OCI-LY7 (cell line): Measurements from ENCODE around the gene FGA. TPM values are rescaled to one million over a fixed set of nuclear protein-coding genes. Genes with fewer than 3 reads are reported as not detected.

Experiments
- BruUV-seq: library from RNA; stranded (reverse); fragments of 400-500 nt; replicated peaks from 2 replicates; lab custom pipeline; 2021; lab: Mats Ljungman, UMichigan
- CTCF ChIA-PET: fragments of 300-600 bp; sonication (Branson Sonifier 250); formaldehyde crosslinking; loops from one replicate; lab custom pipeline; 2022; ENCODE audit warnings: antibody characterized with exemption; ENCODE audit not compliant: unreplicated experiment; lab: Charles Lee
- POLR2A ChIA-PET: fragments of 300-600 bp; sonication (Branson Sonifier 250); formaldehyde crosslinking; loops from one replicate; lab custom pipeline; 2022; ENCODE audit warnings: antibody characterized with exemption; lab: Charles Lee
- DNase-seq: peaks from one replicate; pipeline ENCODE4 v3.0.0-alpha.2; 2015; ENCODE audit warnings: low spot score
- H2AFZ ChIP-seq: fragments of 200-600 bp; sonication (generic), shearing (Covaris generic); 2 replicates; pipeline ENCODE4 v1.6.1; 2014; ENCODE audit warnings: mild to moderate bottlenecking, antibody characterized with exemption, low read length, moderate library complexity
- H3K27ac ChIP-seq: fragments of 200-600 bp; sonication (generic); 2 replicates; pipeline ENCODE4 v1.5.1; 2014; ENCODE audit warnings: mixed run types, low read depth, mild to moderate bottlenecking, moderate library complexity, low read length, inconsistent platforms; ENCODE audit not compliant: poor library complexity, severe bottlenecking
- H3K36me3 ChIP-seq: fragments of 200-600 bp; sonication (generic); 2 replicates; pipeline ENCODE4 v1.6.1; 2014; ENCODE audit warnings: mild to moderate bottlenecking, antibody characterized with exemption, low read length, moderate library complexity, mixed read lengths; ENCODE audit not compliant: insufficient read depth
- H3K4me1 ChIP-seq: fragments of 200-600 bp; sonication (generic); 2 replicates; pipeline ENCODE4 v1.5.1; 2014; ENCODE audit warnings: mild to moderate bottlenecking, low read length; ENCODE audit not compliant: insufficient read depth, poor library complexity, severe bottlenecking
- H3K4me2 ChIP-seq: fragments of 200-600 bp; sonication (generic); 2 replicates; pipeline ENCODE4 v1.6.1; 2014; ENCODE audit warnings: mild to moderate bottlenecking, low read length
- H3K4me3 ChIP-seq: fragments of 200-600 bp; sonication (generic); 2 replicates; pipeline ENCODE4 v1.5.1; 2014; ENCODE audit warnings: mild to moderate bottlenecking, low read depth, low read length; ENCODE audit not compliant: poor library complexity, severe bottlenecking
- H3K79me2 ChIP-seq: fragments of 200-600 bp; sonication (generic); 2 replicates; pipeline ENCODE4 v1.6.1; 2016; ENCODE audit warnings: low read depth, mild to moderate bottlenecking, low read length, moderate library complexity, mixed read lengths; ENCODE audit not compliant: insufficient read depth
- H3K9me2 ChIP-seq: fragments of 200-600 bp; sonication (generic); 2 replicates; pipeline ENCODE4 v1.6.1; 2016; ENCODE audit warnings: mild to moderate bottlenecking, low read length, mixed read lengths; ENCODE audit not compliant: insufficient read depth
- H3K9me3 ChIP-seq: fragments of 200-600 bp; sonication (generic); 2 replicates; pipeline ENCODE4 v1.6.1; 2014; ENCODE audit warnings: mild to moderate bottlenecking, mixed run types, low read length, mixed read lengths
- H4K20me1 ChIP-seq: fragments of 200-600 bp; sonication (generic); 2 replicates; pipeline ENCODE4 v1.6.1; 2014; ENCODE audit warnings: mild to moderate bottlenecking, antibody characterized with exemption, low read length, moderate library complexity, mixed read lengths; ENCODE audit not compliant: insufficient read depth
- EZH2phosphoT487 ChIP-seq: fragments of 200-600 bp; sonication (generic); IDR thresholded peaks from 2 replicates; pipeline ENCODE4 v1.6.1; 2018; ENCODE audit warnings: low read depth, borderline replicate concordance, mild to moderate bottlenecking, mixed run types, antibody characterized with exemption, low read length, moderate library complexity, mixed read lengths
- intact Hi-C: fragments of 100-400 bp; cut with micrococcal nuclease; formaldehyde crosslinking; loops from one replicate; pipeline ENCODE4 v1.10.0; 2022; ENCODE audit not compliant: unreplicated experiment
- total RNA-seq, 2 experiments: library from RNA; depleted of rRNA in 1 of 2; stranded (reverse); fragments of >200 nt in 1 of 2; shearing (Covaris generic) in 1 of 2; gene quantifications; 2 replicates each; pipeline ENCODE4 v1.2.3, GENCODE V29; 2014 to 2022
- TF ChIP-seq, protein P1 (sequence below): fragments of 200-600 bp; sonication (generic); conservative IDR thresholded peaks from 2 replicates; pipeline ENCODE4 v1.5.1; 2014; ENCODE audit warnings: mild to moderate bottlenecking, antibody characterized with exemption, low read length, moderate library complexity, mixed read lengths

The FGA gene
- total RNA-seq, 2 experiments from 2014 or later = not detected

- H3K36me3 ChIP-seq = no peaks in the 10 kb centered on the region
- POLR2A ChIA-PET = interaction anchor here (0.7 to 1.5 kb wide), 4 partner anchors 10 to 26 kb away, joined by 3 to 7 read pairs (median 4); no protein-coding TSS in a partner anchor
Observed at GRCh38 chr4:154588198-154588597, 2.3 kb downstream of the FGA start.

GRCh38 chr4:154586296-154587033 is 4.1 kb downstream of the FGA start:
- Histone ChIP-seq H3K9me2 (no peaks in the 10 kb centered on the region), H3K36me3 (no peaks in the 10 kb centered on the region), H4K20me1 (no peaks in the 10 kb centered on the region), H3K4me3 (no peak overlapping the region), H3K79me2 (no peaks in the 10 kb centered on the region), H3K4me1 (no peaks in the 10 kb centered on the region), H3K9me3 (no peaks in the 10 kb centered on the region), H2AFZ (no peak overlapping the region), H3K27ac (no peak overlapping the region), H3K4me2 (no peak overlapping the region)
- no TSS peak for BruUV-seq
- DNase-seq = no peak
- intact Hi-C loops = no loop called here
- no peak for TF ChIP-seq EZH2phosphoT487
- TF ChIP-seq, protein P1, sequence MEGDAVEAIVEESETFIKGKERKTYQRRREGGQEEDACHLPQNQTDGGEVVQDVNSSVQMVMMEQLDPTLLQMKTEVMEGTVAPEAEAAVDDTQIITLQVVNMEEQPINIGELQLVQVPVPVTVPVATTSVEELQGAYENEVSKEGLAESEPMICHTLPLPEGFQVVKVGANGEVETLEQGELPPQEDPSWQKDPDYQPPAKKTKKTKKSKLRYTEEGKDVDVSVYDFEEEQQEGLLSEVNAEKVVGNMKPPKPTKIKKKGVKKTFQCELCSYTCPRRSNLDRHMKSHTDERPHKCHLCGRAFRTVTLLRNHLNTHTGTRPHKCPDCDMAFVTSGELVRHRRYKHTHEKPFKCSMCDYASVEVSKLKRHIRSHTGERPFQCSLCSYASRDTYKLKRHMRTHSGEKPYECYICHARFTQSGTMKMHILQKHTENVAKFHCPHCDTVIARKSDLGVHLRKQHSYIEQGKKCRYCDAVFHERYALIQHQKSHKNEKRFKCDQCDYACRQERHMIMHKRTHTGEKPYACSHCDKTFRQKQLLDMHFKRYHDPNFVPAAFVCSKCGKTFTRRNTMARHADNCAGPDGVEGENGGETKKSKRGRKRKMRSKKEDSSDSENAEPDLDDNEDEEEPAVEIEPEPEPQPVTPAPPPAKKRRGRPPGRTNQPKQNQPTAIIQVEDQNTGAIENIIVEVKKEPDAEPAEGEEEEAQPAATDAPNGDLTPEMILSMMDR = no peak
- CTCF ChIA-PET = interaction anchor here (0.8 kb wide), 1 partner anchor 33 kb away, joined by 4 read pairs; no protein-coding TSS in a partner anchor
- POLR2A ChIA-PET = interaction anchor here (1.7 kb wide), 1 partner anchor 8 kb away, joined by 3 read pairs; no protein-coding TSS in a partner anchor

More at GRCh38 chr4:154588198-154588597, 2.3 kb downstream of the FGA start:
- no peaks in the 10 kb centered on the region for H3K4me1 ChIP-seq
- BruUV-seq = no TSS peak
- H3K79me2 ChIP-seq = no peaks in the 10 kb centered on the region
- CTCF ChIA-PET = no interaction called here
- H4K20me1 ChIP-seq = no peaks in the 10 kb centered on the region
- H3K9me3 ChIP-seq = no peaks in the 10 kb centered on the region
- no peak overlapping the region for H3K27ac ChIP-seq
- no peak overlapping the region for H2AFZ ChIP-seq
- intact Hi-C loops = no loop called here
- no peaks in the 10 kb centered on the region for H3K9me2 ChIP-seq
- no peak for DNase-seq
- TF ChIP-seq, protein P1 = no peak
- TF ChIP-seq EZH2phosphoT487 = no peak
- H3K4me2 ChIP-seq = no peak overlapping the region
- H3K4me3 ChIP-seq = no peak overlapping the region

DNA sequence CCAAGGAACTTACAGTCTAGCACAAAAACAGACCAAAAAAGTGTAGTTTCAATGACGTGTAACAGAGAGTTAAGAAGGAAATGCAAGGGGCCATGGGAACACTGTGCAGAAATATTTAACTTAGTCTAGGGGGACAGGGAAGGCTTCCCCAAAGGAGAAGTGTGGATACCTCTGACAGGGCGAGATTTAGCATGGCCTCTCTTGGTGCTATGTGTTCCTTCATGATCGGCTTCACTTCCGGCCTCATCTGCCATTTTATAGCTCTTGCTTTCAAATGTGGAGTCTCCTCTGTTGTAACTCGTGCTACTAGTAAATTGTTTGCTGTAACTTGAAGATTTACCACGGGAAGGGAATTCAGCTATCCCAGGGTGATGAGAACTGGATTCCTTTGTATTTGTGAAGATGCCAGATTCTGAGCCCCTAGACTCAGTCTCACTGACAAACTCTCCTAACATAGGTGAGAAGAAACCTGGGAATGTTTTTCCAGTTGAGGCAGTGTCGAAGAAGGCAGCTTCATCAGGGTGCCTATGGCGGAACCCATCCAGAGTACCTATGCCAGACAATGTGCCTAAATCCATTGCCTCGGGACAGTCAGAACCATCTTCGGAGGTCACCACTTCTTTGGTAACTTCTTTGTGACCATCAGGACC is 5.0 kb downstream of the FGA start:
- BruUV-seq = no TSS peak
- no peak for DNase-seq
- H3K27ac ChIP-seq = no peak overlapping the region
- no peak for TF ChIP-seq EZH2phosphoT487
- TF ChIP-seq, protein P1 = no peak
- H2AFZ ChIP-seq = no peak overlapping the region
- H3K4me3 ChIP-seq = no peak overlapping the region
- no peaks in the 10 kb centered on the region for H3K79me2 ChIP-seq
- no peaks in the 10 kb centered on the region for H3K36me3 ChIP-seq
- no peaks in the 10 kb centered on the region for H3K9me2 ChIP-seq
- no peaks in the 10 kb centered on the region for H3K4me1 ChIP-seq
- ChIA-PET CTCF (interaction anchor here (1.0 kb wide), 1 partner anchor 82 kb away, joined by 3 read pairs; no protein-coding TSS in a partner anchor), POLR2A (interaction anchor here (1.7 kb wide), 1 partner anchor 9 kb away, joined by 3 read pairs; no protein-coding TSS in a partner anchor)
- intact Hi-C loops = no loop called here
- H4K20me1 ChIP-seq = no peaks in the 10 kb centered on the region
- H3K9me3 ChIP-seq = no peaks in the 10 kb centered on the region
- no peak overlapping the region for H3K4me2 ChIP-seq
